Hematopoietic multipotent progenitor cell (in vitro differentiated cells): ENCODE data around the gene CHRNA1. TPM values are rescaled to one million over a fixed set of nuclear protein-coding genes. Genes with fewer than 3 reads are reported as not detected.
"Not testable (repeated sequence)": the region's sequence is repeated elsewhere in the genome, so short reads cannot be mapped to it uniquely, and the experiment has no call there.

Experiments used
- DNase-seq, 3 donors: peaks; one replicate each; pipeline ENCODE4 v3.0.0-alpha.2; 2011 to 2015; ENCODE audit warnings: low read depth in 2 of 3, low spot score in 2 of 3
- total RNA-seq: library from RNA; depleted of rRNA; stranded (reverse); fragments of >200 nt; gene quantifications from one replicate; pipeline ENCODE4 v1.2.3, GENCODE V29; 2012

The CHRNA1 gene
- total RNA-seq, 1 donor, result not detected

DNA sequence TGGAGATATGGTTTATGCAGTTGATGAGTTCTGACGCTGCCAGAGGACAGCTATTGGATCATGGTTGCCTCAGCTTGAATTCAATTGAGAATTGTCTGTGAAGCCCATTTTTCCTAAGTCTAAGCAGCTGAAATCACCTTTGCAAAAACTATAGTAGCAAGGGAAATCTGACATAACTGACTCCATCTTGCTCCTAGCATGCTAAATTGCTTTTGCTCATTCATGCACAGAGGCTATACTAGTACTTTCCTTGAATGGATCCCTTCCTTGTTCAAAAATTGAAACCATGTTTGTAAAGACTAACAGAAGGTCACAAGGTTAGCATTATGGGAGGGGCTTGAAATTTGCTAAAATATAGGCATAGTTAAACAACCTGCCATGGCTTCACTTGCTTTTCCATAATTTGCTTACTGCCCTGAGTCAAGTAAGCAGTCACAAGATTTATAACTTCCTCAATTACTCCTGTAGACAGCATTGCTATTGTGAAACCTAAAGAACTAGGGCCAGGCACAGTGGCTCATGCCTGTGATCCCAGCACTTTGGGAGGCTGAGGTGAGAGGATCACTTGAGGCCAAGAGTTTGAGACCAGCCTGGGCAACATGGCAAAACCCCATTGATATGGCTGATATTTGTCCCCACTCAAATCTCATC lies 41.2 kb downstream of the CHRNA1 start:
- DNase-seq, result peak in 1 of 3 donors; percentile 44

DNA sequence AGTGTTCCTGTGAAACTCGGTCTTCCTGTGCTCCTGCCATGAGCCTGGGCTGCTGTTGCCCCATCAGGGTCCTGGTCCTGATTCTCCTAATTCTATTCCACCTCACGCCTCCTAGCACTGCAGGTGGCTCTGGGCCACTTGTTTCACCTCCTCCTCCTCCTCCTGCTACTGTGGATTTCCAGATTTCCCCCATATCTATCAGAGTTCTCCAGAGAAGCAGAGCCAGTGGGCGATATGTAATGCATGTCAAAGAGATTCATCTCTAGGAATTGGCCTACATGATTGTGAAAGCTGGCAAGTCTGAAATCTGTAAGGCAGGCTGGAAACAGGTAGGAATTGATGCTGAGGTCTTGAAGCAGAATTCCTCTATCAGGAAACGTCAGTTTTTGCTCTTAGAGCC lies 45.3 kb downstream of the CHRNA1 start:
- DNase-seq, result no peak

DNA sequence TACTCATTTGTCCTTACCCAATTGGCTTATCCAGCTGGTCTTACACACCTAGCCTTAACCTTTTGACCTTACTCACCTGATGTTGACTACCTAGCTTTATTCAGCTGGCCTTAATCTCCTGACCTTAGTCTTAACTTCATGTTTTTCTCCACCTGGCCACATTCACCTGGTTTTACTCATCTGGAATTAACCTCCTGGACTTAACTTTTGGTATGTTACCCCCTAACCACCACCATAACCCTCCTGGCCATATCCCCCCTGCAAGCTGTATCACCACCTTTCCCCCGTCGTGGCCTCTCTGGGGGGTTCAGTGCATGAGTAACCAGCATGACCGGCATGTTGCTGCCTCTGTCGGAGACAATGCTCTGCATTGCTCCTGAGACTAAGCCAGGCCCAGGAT lies 45.7 kb downstream of the CHRNA1 start:
- DNase-seq, result no peak

DNA sequence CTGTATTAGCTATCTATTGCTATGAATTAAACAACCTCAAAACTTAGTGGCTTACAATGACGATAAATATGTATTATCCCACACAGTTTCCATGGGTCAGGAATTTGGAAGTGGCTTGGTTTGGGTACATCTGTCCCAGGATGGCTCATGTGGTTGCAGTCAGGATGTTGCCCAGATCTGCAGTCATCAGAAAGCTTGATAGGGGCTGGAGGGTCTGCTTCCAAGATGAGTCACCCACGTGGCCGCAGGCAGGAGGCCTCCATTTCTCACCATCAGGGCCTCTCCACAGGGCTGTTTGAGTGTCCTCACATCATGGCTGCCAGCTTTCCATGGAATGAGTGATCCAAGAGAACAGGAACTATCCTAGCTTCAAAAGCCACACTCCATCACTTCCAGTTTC lies 46.4 kb downstream of the CHRNA1 start:
- DNase-seq, result no peak

DNA sequence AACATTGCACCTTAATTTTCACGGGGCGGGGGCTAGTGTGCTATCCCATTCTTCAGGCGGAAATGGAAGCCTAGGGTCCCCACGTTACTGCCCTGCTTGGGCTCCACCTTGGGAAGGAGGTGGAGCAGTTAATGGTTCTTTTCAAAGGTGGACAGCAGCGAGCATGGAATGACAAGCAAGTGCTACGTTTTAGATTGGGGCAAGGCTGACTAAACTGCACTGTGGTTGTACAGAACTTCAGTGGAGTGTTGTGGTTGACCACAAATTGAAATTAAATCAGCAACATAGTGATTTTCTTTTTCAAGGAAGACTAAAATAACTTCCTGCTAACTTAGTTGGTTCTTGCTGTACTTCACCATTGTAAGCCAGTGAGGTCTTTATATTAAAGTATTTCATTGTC lies 47.0 kb downstream of the CHRNA1 start:
- DNase-seq, result peak in 1 of 3 donors; percentile 62

DNA sequence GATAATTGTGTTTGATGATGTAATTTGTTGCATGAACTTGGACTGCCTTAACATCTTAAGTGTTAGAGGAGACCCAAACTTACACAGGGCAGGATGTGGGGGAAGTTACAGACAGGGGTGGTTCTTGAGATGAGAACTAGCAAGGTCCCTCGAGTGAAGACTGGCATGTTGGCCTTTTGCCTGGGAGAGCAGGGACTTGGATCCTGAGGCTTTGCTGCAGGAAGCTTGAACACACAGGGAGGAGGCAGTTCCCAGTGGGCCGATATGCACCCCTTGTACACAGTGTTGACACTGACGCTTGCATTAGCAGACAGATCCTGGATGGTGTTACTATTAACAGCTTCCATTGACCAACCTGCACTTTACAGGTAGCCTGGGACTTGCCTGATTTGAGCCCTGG lies 47.5 kb downstream of the CHRNA1 start:
- DNase-seq, result no peak

DNA sequence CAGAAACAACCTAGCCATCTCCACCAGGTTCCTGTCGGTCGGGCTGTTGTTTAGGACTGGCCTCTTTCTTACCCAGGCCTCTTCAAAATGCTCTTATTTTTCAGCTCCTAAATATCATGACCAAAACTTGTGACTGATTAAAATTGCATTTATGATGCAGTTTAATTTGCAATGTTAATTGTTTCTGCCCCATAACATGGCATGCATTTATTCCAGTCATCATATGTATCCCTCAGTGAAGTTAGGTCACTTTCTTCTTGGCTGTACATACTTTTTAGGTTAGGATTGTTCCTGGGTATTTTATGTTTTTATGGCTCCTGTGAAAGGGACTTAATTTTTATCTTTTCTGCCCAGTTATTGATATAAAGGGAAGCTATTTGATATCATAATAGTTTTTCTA lies 50.6 kb downstream of the CHRNA1 start:
- DNase-seq, result no peak

DNA sequence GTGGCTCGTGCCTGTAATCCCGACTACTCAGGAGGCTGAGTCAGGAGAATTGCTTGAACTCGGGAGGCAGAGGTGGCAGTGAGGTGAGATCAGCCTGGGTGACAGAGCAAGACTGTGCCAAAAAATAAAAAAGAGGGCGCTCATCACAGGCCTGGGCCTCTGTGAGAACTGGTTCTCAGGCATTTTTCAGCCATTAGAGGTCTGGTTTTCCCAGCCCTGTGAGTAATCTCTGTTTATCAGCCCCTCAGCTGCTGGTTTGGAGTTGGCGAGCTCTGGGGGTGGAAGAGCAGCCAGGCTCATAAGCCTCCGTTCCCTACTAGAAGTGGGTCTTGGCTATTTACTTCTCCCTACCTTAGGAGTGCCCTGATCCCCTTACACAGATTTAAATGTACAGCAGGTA lies 53.1 kb downstream of the CHRNA1 start:
- no peak for DNase-seq

DNA sequence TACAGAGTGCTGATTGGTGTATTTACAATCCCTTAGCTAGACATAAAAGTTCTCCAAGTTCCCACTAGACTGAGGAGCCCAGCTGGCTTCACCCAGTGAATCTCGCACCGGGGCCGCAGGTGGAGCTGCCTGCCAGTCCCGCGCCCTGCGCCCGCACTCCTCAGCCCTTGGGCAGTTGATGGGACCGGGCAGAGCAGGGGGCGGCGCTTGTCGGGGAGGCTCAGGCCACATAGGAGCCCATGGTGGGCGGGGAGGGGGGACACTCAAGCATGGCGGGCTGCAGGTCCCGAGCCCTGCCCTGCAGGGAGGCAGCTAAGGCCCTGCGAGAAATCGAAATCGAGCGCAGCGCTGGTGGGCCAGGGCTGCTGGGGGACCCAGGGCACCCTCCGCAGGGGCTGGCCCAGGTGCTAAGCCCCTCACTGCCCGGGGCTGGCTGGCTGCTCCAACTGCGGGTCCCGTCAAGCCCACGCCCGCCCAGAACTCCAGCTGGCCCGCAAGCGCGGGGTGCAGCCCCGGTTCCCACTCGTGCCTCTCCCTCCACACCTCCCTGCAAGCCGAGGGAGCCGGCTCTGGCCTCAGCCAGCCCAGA lies 54.8 kb downstream of the CHRNA1 start:
- not testable (repeated sequence) for DNase-seq

DNA sequence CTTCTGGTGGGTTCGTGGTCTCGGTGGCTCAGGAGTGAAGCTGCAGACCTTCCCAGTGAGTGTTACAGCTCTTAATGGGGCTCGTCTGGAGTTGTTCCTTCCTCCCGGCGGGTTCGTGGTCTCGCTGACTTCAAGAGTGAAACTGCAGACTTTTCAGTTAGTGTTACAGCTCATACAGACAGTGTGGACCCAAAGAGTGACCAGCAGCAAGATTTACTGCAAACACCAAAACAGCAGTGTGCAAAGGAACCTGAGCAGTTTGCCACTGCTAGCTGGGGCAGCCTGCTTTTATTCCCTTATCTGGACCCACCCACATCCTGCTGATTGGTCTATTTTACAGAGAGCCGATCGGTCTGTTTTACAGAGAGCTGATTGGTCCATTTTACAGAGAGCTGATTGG lies 55.6 kb downstream of the CHRNA1 start:
- DNase-seq, result no peak

DNA sequence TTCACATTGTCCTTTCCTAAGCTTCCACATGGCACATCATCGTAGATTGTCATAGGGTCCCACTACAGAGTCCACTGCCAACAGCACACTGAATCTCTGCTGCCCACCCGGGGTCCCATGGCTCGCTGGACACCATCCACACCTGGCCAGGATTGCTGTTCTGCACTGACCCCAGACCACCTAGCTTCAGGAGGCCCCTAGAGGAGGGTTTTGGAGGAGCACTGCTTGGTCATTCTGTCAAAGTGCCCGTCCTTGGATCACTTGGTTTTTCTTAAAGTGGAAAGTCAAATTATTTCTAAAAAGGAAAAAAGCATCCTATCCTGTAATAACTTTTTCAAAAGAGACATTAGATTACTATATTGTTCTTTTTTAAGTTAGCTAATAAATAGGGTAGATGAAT lies 59.0 kb downstream of the CHRNA1 start:
- no peak for DNase-seq

DNA sequence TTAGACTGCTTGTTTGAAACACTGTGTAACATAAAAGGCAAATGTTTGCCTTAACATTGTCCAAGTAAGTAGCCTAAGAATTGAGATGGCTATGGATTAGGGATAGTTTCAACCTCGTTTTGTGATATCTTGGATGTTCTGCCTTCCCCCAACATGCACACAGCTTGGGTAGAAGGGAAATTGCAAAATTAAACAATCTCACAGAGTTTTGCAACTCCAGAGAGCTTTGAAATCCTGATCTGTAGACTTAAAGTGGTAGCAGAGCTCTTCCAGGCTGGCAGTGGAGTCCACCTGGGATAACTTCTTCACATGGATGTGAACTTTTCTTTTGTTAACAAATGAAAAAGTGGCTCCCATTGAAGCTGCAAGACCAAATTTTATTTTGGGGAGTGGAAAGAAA lies 59.6 kb downstream of the CHRNA1 start:
- DNase-seq, result no peak

DNA sequence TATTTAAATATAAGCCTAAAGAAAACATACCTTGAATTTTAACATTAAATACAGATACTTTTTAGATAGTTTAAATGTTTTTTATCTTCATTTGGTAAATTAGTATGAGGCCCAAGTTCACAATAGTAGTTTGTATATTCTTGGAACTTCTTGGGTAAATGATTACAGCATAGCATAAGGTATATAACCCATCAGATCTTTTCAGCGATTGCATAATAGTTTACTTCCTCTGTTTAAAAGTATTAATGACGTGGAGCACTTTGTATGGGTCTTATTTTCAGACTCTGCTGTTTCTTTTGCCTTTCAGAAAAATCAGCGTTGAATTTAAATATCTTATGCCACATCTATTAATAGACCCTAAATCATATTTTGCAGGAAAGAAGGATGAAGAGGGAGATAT lies 60.2 kb downstream of the CHRNA1 start:
- no peak for DNase-seq

DNA sequence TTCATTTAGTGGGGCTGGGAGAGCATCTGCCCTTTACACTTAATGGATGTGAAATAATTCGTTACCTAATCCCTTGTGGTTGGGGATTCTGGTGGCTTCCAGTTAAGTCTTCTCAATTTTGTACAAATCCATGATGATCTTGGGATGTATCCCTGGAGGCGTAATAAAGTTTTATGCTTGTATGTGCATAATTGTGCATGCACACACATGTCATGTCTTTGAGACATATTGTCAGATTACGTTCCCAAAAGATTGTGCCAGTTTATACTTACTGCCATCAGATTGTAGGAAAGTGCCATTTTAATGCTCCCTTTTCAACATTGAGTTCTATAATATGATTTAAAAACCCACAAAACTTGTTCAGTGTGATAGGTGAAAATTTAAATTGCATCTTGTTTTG lies 60.8 kb downstream of the CHRNA1 start:
- DNase-seq, result no peak

DNA sequence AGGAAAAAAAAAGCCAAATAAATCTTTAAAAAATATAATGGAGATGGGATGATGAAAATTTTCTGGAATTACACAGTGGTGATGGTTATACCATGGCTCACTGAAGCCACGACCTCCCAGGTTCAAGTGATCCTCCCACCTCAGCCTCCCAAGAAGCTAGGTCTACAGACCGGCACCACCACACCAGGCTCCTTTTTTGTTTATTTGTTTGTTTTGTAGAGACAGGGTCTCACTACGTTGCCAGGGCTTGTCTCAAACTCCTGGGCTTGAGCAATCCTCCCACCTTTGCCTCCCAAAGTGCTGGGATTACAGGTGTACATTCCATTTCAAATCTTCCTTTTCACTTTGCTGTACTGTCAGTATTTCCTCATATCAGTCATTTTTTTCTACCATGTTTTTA lies 61.7 kb downstream of the CHRNA1 start:
- DNase-seq, result no peak

DNA sequence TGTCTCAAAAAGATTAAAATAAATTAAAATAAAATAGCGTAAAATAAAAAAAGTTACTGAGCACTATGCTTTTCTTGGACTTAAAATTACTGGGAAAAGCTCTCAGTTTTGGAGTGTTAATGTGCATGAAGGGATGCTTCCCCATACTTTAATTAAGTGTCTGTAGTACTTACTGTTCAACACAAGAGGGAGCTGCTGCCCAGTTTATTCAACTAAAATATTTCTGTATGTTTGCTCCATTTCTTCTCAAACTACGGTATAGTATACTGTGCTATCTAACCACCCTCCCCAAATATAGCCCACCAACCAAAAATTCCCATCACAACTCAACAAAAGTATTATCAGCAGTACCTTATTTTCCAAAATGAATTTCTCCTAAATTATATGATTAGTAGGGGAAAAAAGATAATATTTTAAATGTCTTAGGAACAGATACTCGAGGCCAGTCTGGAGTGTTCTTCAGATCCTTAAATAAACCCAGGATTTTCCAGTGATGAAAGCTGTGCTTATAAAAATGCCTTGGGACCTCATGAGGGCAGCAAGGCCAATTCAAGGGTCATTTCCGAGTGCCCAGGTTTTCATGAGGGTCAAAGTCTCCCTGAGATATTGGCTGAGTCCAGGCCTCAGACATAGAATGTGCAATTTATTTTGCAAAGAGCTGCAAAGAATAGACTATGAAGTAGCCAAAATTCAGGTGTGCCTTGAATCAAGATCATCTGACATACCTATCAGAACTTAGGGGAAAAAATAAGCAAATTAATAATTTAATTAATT lies 64.1 kb downstream of the CHRNA1 start:
- DNase-seq, result peak in 2 of 3 donors; percentile 53 to 74

Other genes starting within 250 kb of the CHRNA1 start
- 26.7 TPM for gene WIPF1, start 166.7 kb downstream of the CHRNA1 start, total RNA-seq
- gene CHN1, start 240.9 kb upstream of the CHRNA1 start, total RNA-seq, result 0.54 TPM